ENCODE measurements around the gene NFASC.

Gene NFASC

GRCh38 chr1:204958317-204959307 is 88.0 kb downstream of the NFASC start:
- H3K4me3 ChIP-seq (ENCODE audit: low read length in 2 of 2), result no peak overlapping the region
- H3K9me3 ChIP-seq (ENCODE audit: control insufficient read depth in 2 of 2, low read length in 2 of 2), result no peaks in the 10 kb centered on the region
- H3K27me3 ChIP-seq (ENCODE audit: control insufficient read depth in 1 of 2, insufficient read depth in 2 of 2, low read length in 2 of 2), result no peaks in the 10 kb centered on the region
- H3K4me1 ChIP-seq (ENCODE audit: control insufficient read depth, insufficient read depth, low read length), result peaks cover 12% of the 10 kb centered on the region
- no peak overlapping the region for H3K27ac ChIP-seq (ENCODE audit: low read length)
- H3K36me3 ChIP-seq (ENCODE audit: control insufficient read depth in 2 of 2, insufficient read depth in 2 of 2, low read length in 2 of 2), result peaks cover 81 to 86% of the 10 kb centered on the region in 2 donors
- no peak overlapping the region for H3K9ac ChIP-seq (ENCODE audit: low read length in 2 of 2)

GRCh38 chr1:204959374-204959773 is 88.7 kb downstream of the NFASC start:
- H3K9me3 ChIP-seq (ENCODE audit: control insufficient read depth in 2 of 2, low read length in 2 of 2), result no peaks in the 10 kb centered on the region
- peaks cover 12% of the 10 kb centered on the region for H3K4me1 ChIP-seq (ENCODE audit: control insufficient read depth, insufficient read depth, low read length)
- H3K4me3 ChIP-seq (ENCODE audit: low read length in 2 of 2), result no peak overlapping the region
- H3K27ac ChIP-seq (ENCODE audit: low read length), result no peak overlapping the region
- peaks cover 78 to 81% of the 10 kb centered on the region in 2 donors for H3K36me3 ChIP-seq (ENCODE audit: control insufficient read depth in 2 of 2, insufficient read depth in 2 of 2, low read length in 2 of 2)
- no peak overlapping the region for H3K9ac ChIP-seq (ENCODE audit: low read length in 2 of 2)
- H3K27me3 ChIP-seq (ENCODE audit: control insufficient read depth in 1 of 2, insufficient read depth in 2 of 2, low read length in 2 of 2), result no peaks in the 10 kb centered on the region

DNA sequence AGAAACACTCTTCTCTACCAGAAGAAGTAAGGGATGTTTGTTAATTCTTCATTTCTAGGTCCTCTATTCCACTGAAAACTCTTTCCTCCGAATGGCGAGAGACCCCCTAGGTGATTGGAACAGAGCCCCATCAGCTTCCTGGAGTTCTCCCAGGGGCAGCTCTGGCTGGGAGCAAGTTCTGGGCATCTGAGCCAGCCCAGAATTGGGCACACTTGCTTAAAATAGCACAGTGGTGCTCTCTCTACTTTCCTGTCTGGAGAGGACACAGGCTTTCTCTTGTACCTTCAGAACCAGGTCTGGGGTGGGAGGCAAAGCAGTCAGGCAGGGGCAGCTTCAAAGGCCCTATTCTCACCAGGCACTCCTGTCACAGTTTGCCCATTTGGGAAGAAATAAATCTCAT is 89.2 kb downstream of the NFASC start:
- Histone ChIP-seq H3K9ac (ENCODE audit: low read length in 2 of 2) (no peak overlapping the region), H3K27me3 (ENCODE audit: control insufficient read depth in 1 of 2, insufficient read depth in 2 of 2, low read length in 2 of 2) (no peaks in the 10 kb centered on the region), H3K36me3 (ENCODE audit: control insufficient read depth in 2 of 2, insufficient read depth in 2 of 2, low read length in 2 of 2) (peaks cover 79 to 80% of the 10 kb centered on the region in 2 donors), H3K4me3 (ENCODE audit: low read length in 2 of 2) (no peak overlapping the region), H3K4me1 (ENCODE audit: control insufficient read depth, insufficient read depth, low read length) (peaks cover 12% of the 10 kb centered on the region), H3K27ac (ENCODE audit: low read length) (no peak overlapping the region), H3K9me3 (ENCODE audit: control insufficient read depth in 2 of 2, low read length in 2 of 2) (no peaks in the 10 kb centered on the region)

DNA sequence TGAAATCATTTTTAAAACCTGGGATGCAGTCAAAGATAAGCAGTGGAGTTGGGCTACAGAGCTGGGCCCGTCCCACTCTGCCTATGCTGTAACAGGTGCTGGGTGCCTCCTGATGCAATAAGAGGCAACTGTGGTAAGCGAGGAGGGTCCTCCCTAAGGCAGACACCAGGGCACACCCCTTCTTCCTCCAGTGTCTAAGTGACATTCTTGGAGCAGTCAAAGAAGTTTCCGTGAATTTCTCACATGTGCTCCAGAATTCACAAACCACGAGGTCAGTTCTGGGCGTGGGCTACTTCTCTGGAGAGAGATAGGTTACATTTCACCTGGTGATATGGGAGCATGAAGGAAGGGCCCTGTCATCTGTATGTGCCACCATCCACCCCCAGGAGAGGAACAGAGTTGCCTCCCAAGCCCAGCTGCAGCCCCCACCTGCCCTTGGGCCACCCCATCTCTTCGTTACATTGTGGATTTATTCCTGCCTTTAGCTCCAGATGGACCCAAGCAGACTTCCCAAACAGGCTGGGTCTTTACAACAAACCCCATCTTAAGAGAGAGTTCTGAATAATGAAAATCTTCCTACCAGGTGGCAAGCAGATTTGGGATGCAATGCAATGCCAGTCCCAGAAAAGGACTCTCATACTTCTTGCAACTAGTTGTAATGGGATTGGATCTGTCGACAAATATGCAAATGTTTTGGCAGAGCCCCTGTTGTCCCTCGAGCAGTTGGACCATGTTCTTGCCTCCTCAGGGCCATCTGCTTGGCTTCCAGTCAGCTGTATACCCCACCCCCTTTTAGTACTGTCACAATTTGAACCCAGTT is 89.9 kb downstream of the NFASC start:
- no peak overlapping the region for H3K4me3 ChIP-seq (ENCODE audit: low read length in 2 of 2)
- H3K27me3 ChIP-seq (ENCODE audit: control insufficient read depth in 1 of 2, insufficient read depth in 2 of 2, low read length in 2 of 2), result no peaks in the 10 kb centered on the region
- peaks cover 12% of the 10 kb centered on the region for H3K4me1 ChIP-seq (ENCODE audit: control insufficient read depth, insufficient read depth, low read length)
- H3K9ac ChIP-seq (ENCODE audit: low read length in 2 of 2), result no peak overlapping the region
- H3K27ac ChIP-seq (ENCODE audit: low read length), result peak overlapping the region; percentile 6
- H3K9me3 ChIP-seq (ENCODE audit: control insufficient read depth in 2 of 2, low read length in 2 of 2), result no peaks in the 10 kb centered on the region
- H3K36me3 ChIP-seq (ENCODE audit: control insufficient read depth in 2 of 2, insufficient read depth in 2 of 2, low read length in 2 of 2), result peaks cover 74 to 80% of the 10 kb centered on the region in 2 donors

DNA sequence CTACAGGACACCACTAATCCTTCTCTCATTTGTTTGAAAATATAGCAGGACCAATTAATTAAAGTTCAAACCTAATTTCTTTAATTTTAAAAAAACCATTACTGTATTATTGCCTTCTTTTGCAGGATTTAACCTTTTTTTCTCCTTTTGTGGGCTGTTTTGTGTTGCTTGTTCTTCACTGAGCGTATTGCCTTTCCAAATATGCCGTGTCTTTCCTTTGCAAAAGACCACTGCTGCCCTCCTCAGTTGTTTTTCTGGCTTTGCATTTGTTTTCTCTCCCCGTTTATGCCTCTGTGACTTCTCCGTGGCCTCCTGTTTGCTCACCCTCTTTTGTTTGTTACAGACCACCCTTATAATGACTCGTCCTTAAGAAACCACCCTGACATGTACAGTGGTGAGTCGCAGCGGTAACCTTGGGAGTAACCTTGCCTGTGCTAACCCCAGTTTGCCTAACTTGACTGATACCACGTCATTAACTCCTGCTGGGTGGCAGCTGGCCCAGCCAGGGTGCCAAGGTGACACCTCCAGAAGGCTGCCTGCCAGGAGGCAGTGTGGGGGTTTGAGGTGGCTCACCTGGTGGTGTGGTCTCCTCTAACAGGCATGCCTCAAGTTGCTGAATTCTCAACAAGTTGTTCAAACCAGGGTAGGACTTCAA is 91.2 kb downstream of the NFASC start:
- H3K4me1 ChIP-seq (ENCODE audit: control insufficient read depth, insufficient read depth, low read length), result peaks cover 12% of the 10 kb centered on the region
- H3K27ac ChIP-seq (ENCODE audit: low read length), result no peak overlapping the region
- no peak overlapping the region for H3K4me3 ChIP-seq (ENCODE audit: low read length in 2 of 2)
- no peaks in the 10 kb centered on the region for H3K9me3 ChIP-seq (ENCODE audit: control insufficient read depth in 2 of 2, low read length in 2 of 2)
- H3K27me3 ChIP-seq (ENCODE audit: control insufficient read depth in 1 of 2, insufficient read depth in 2 of 2, low read length in 2 of 2), result no peaks in the 10 kb centered on the region
- peaks cover 73% of the 10 kb centered on the region in 2 donors for H3K36me3 ChIP-seq (ENCODE audit: control insufficient read depth in 2 of 2, insufficient read depth in 2 of 2, low read length in 2 of 2)
- H3K9ac ChIP-seq (ENCODE audit: low read length in 2 of 2), result no peak overlapping the region

GRCh38 chr1:204962742-204963632 is 92.3 kb downstream of the NFASC start:
- Histone ChIP-seq H3K4me3 (ENCODE audit: low read length in 2 of 2) (no peak overlapping the region), H3K9me3 (ENCODE audit: control insufficient read depth in 2 of 2, low read length in 2 of 2) (no peaks in the 10 kb centered on the region), H3K27ac (ENCODE audit: low read length) (no peak overlapping the region), H3K9ac (ENCODE audit: low read length in 2 of 2) (no peak overlapping the region), H3K36me3 (ENCODE audit: control insufficient read depth in 2 of 2, insufficient read depth in 2 of 2, low read length in 2 of 2) (peaks cover 70 to 71% of the 10 kb centered on the region in 2 donors), H3K27me3 (ENCODE audit: control insufficient read depth in 1 of 2, insufficient read depth in 2 of 2, low read length in 2 of 2) (no peaks in the 10 kb centered on the region), H3K4me1 (ENCODE audit: control insufficient read depth, insufficient read depth, low read length) (peaks cover 12% of the 10 kb centered on the region)

DNA sequence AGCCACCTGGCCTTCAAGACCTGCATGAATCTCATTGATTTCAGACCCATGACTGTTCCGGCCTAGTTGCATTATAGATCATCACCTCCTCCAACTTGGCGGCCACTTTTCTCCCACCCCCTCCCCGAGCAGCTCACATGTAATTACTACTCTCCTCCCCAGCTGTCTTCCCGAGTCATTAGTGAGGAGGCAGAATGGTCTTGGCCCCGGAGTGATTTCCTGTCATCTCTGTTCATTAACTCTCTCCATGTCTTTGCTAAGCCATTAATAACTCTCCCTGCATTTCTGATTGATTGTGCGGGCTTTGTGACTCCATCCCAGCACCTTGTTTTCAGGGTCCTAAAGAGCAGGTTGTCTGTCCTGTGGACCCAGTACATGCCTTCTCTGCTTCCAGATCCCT is 96.8 kb downstream of the NFASC start:
- no peak overlapping the region for H3K9ac ChIP-seq (ENCODE audit: low read length in 2 of 2)
- H3K27me3 ChIP-seq (ENCODE audit: control insufficient read depth in 1 of 2, insufficient read depth in 2 of 2, low read length in 2 of 2), result no peaks in the 10 kb centered on the region
- no peaks in the 10 kb centered on the region for H3K9me3 ChIP-seq (ENCODE audit: control insufficient read depth in 2 of 2, low read length in 2 of 2)
- no peak overlapping the region for H3K27ac ChIP-seq (ENCODE audit: low read length)
- peaks cover 70 to 71% of the 10 kb centered on the region in 2 donors for H3K36me3 ChIP-seq (ENCODE audit: control insufficient read depth in 2 of 2, insufficient read depth in 2 of 2, low read length in 2 of 2)
- H3K4me3 ChIP-seq (ENCODE audit: low read length in 2 of 2), result no peak overlapping the region
- no peaks in the 10 kb centered on the region for H3K4me1 ChIP-seq (ENCODE audit: control insufficient read depth, insufficient read depth, low read length)

- H3K27me3 ChIP-seq (ENCODE audit: control insufficient read depth in 1 of 2, insufficient read depth in 2 of 2, low read length in 2 of 2), result no peaks in the 10 kb centered on the region
- no peak overlapping the region for H3K27ac ChIP-seq (ENCODE audit: low read length)
- H3K9ac ChIP-seq (ENCODE audit: low read length in 2 of 2), result no peak overlapping the region
- no peak overlapping the region for H3K4me3 ChIP-seq (ENCODE audit: low read length in 2 of 2)
- no peaks in the 10 kb centered on the region for H3K4me1 ChIP-seq (ENCODE audit: control insufficient read depth, insufficient read depth, low read length)
- no peaks in the 10 kb centered on the region for H3K9me3 ChIP-seq (ENCODE audit: control insufficient read depth in 2 of 2, low read length in 2 of 2)
- H3K36me3 ChIP-seq (ENCODE audit: control insufficient read depth in 2 of 2, insufficient read depth in 2 of 2, low read length in 2 of 2), result peaks cover 69 to 71% of the 10 kb centered on the region in 2 donors
Observed at GRCh38 chr1:204968135-204968534, 97.5 kb downstream of the NFASC start.

- Histone ChIP-seq H3K4me1 (ENCODE audit: control insufficient read depth, insufficient read depth, low read length) (no peaks in the 10 kb centered on the region), H3K9ac (ENCODE audit: low read length in 2 of 2) (no peak overlapping the region), H3K27me3 (ENCODE audit: control insufficient read depth in 1 of 2, insufficient read depth in 2 of 2, low read length in 2 of 2) (no peaks in the 10 kb centered on the region), H3K9me3 (ENCODE audit: control insufficient read depth in 2 of 2, low read length in 2 of 2) (no peaks in the 10 kb centered on the region), H3K36me3 (ENCODE audit: control insufficient read depth in 2 of 2, insufficient read depth in 2 of 2, low read length in 2 of 2) (peaks cover 67 to 74% of the 10 kb centered on the region in 2 donors), H3K4me3 (ENCODE audit: low read length in 2 of 2) (no peak overlapping the region), H3K27ac (ENCODE audit: low read length) (no peak overlapping the region)
Observed at GRCh38 chr1:204968951-204969350, 98.3 kb downstream of the NFASC start.

DNA sequence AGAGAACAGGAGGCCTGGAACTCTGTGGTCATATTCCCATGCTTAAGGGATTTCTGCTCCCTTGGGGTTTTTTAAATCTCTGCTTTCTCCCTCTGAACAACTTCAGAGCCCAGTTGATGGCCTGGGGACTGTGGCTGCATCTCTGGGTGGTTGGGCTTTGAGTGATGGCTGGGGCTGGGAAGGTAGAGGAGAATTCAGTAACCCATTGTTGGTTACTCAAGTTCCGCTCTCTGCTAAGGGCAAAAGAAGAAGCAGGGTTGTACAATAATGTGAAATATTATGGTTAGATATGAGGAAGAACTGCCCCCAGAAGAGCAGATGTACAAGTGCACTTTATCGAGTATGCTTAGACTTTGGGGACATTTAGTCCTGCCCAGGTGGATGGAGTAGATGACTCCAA is 100.3 kb downstream of the NFASC start:
- Histone ChIP-seq H3K9me3 (ENCODE audit: control insufficient read depth in 2 of 2, low read length in 2 of 2) (no peaks in the 10 kb centered on the region), H3K4me1 (ENCODE audit: control insufficient read depth, insufficient read depth, low read length) (no peaks in the 10 kb centered on the region), H3K9ac (ENCODE audit: low read length in 2 of 2) (no peak overlapping the region), H3K36me3 (ENCODE audit: control insufficient read depth in 2 of 2, insufficient read depth in 2 of 2, low read length in 2 of 2) (peaks cover 77 to 81% of the 10 kb centered on the region in 2 donors), H3K27ac (ENCODE audit: low read length) (no peak overlapping the region), H3K27me3 (ENCODE audit: control insufficient read depth in 1 of 2, insufficient read depth in 2 of 2, low read length in 2 of 2) (no peaks in the 10 kb centered on the region), H3K4me3 (ENCODE audit: low read length in 2 of 2) (no peak overlapping the region)

All from stomach smooth muscle (tissue), 2 donors.